H7 (cell line): Measurements from ENCODE around the gene GABARAP. TPM values are rescaled to one million over a fixed set of nuclear protein-coding genes. Genes with fewer than 3 reads are reported as not detected.
A peak's percentile ranks its signal among the peaks of the same experiment; 100 is the strongest.

Source experiments
- DNase-seq: peaks from one replicate; pipeline ENCODE4 v3.0.0; 2012
- H3K27me3 ChIP-seq: 2 replicates; pipeline ENCODE4 v1.6.0; 2011; ENCODE audit warnings: mild to moderate bottlenecking, low read length; ENCODE audit not compliant: control insufficient read depth, insufficient read depth
- H3K36me3 ChIP-seq: replicated peaks from 2 replicates; pipeline ENCODE4 v1.5.1; 2011; ENCODE audit warnings: low read length; ENCODE audit not compliant: control insufficient read depth, insufficient read depth
- H3K4me3 ChIP-seq: 2 replicates; pipeline ENCODE4 v1.5.1; 2011; ENCODE audit warnings: low read depth, mild to moderate bottlenecking, control low read depth, low read length, moderate library complexity; ENCODE audit not compliant: insufficient read depth
- total RNA-seq: library from RNA; depleted of rRNA; stranded (reverse); fragments of >200 nt; shearing (Covaris generic); gene quantifications from 2 replicates; pipeline ENCODE4 v1.2.3, GENCODE V29; 2014

GABARAP gene
- total RNA-seq, 1 experiment from 2014 or later, result 231 TPM

DNA sequence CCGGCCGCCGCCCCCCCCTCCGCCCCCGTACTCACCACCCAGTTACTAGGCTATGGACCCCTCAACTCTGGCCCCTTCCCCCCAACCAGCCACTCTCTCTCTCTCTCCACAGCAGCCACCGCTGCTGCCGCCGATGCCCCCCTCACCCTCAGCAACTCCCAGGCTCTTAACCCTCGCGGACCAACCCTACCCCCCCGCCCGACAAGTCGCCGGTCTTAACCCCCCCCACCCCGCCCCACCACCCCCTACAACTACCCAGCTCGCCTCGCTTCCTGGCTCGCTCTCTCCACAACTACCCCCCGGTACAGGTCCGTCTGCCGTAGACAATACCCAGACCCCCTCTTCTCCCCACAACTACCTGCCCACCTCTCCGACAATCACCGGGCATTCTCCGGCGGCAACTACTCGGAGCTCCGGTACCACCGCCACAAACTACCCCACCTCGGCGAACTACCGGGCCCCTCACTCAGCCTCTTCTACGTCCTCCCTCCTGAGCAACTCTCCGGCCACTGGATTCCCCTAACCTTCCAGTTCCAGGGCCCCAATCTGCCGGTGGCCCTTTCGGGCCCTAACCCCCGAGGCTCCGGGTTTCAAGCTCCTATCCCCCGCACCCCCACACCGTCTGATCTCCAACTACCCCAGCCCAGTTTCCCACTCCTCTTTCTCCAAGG, 3.7 kb downstream of the GABARAP start:
- DNase-seq, result peak; percentile 91

DNA sequence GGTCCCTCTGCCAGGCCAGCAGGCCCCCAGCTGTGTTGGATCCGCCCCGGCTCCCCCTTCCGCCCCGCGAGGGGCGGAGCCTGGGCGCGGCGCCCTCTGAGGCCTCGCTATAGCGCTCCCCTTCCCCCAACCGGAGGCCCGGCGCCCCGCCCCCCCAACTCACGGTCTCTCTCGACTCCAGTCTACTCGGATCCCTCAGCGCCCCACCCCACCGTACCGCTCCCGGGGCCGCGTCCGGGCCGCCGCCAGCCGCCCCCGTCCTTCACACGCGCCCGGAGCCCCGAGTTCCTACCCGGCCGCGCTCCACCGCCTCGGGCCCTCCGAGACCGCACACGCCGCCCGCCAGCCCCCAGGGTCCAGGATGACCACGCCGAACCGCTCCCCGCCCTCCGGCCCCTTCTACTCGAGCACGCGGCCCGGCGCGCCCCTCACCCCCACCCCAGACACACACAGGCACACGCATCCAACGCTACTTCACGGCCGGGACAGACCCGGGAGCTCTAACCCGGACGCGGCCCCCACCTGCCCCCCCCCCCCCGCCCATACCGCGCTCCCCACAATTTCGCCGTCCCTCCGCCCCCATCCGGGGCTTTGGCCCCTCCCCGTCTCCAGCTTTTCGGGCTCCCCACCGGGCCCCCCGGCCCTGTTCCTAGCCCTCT, 4.4 kb downstream of the GABARAP start:
- Histone ChIP-seq H3K27me3 (no peaks in the 10 kb centered on the region), H3K4me3 (peak overlapping the region; percentile 94), H3K36me3 (peaks cover 19% of the 10 kb centered on the region)
- peak; percentile 98 for DNase-seq

More for the DNA sequence above, 3.7 kb downstream of the GABARAP start:
- Histone ChIP-seq H3K36me3 (peaks cover 19% of the 10 kb centered on the region), H3K4me3 (peak overlapping the region; percentile 94), H3K27me3 (no peaks in the 10 kb centered on the region)

DNA sequence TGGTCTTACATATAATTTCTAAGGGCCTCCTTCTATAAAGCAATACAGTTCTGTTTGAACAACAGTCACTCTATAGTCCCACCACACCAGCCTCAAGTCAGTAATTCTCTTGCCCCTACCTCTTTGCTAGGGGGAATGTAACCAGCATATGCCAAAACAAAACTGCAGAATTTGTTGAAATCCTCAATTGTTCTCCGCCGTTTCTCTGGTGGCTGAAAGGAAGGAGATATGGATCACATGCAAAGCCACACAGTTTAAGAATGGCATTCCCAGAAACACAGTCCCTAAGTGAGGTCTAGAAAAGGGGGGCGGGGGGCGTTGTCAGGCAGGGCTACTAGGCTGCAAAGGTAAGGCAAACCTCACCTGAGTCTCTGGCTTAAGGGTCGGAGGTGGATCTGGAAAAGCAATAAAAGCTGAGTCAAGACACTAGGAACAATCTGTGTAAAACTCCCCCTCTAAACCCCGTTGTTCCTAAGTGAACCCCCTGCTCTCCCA, 4.9 kb downstream of the GABARAP start:
- peak overlapping the region; percentile 94 for H3K4me3 ChIP-seq
- H3K27me3 ChIP-seq, result no peaks in the 10 kb centered on the region
- DNase-seq, result no peak
- peaks cover 19% of the 10 kb centered on the region for H3K36me3 ChIP-seq

DNA sequence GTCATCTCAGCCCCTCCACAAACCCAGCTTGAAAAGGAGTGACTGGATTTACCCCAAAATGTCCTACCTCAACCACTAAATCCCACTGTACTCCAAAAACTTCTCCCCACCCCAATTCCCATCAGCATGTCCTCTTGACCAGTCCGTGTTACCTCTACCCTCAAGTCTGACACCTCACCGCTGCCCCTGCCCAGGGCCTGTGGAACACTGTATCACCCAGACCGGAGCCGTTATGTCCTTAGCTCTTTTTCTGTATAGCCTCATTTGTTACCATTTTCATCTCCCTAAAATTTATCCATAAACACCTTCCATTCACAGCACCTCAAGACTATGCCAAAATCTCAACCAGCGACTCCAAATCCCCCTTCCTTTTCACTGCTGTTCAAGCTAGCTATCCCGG, 5.4 kb downstream of the GABARAP start:
- Histone ChIP-seq H3K36me3 (peaks cover 19% of the 10 kb centered on the region), H3K4me3 (no peak overlapping the region), H3K27me3 (no peaks in the 10 kb centered on the region)
- DNase-seq, result no peak

DNA sequence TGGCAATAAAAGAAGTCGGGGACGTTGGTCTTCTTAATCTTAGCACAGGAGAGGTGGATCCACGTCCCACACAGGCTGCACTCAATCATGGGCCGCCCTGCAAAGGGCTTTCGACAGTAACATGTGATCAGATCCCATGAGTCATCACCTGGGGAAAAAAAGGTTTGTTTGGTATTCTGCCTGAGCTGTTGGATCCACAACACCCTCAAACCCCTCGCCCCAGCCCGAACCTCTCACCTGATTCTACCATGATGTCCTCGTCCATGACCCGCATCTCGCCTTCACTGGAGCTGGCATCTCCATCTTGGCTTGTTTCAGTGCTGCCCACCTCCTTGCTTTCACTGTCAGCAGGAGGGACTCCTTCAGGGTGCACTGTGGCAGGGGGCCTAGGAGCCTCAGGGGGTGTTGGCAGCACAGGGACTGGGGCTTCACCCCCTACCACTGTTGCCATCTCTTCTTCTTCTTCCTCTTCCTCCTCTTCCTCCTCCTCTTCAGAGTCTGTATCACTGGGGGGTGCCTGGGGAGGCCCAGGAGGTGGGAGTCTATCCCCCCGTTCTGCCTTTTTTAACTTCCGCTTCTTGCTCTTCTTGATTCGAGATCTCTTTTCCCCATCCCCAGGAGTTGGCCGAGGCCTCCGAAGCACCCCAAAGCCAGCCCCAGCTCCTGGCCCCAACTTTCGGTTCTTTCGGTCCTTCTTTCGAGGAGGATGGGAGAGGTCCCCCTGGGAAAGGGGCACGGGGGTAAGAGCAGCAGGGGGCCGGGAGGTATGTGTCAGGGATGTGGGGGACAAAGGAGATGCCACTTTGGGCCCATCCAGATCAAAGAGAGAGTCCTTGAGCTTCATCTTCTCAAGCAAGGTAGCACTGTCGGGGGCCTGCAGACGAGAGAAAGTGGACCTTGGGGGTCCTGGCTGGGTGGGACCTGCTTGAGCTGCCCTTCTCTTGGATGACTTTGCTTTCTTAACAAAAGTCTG, 6.3 kb downstream of the GABARAP start:
- no peak overlapping the region for H3K4me3 ChIP-seq

DNA sequence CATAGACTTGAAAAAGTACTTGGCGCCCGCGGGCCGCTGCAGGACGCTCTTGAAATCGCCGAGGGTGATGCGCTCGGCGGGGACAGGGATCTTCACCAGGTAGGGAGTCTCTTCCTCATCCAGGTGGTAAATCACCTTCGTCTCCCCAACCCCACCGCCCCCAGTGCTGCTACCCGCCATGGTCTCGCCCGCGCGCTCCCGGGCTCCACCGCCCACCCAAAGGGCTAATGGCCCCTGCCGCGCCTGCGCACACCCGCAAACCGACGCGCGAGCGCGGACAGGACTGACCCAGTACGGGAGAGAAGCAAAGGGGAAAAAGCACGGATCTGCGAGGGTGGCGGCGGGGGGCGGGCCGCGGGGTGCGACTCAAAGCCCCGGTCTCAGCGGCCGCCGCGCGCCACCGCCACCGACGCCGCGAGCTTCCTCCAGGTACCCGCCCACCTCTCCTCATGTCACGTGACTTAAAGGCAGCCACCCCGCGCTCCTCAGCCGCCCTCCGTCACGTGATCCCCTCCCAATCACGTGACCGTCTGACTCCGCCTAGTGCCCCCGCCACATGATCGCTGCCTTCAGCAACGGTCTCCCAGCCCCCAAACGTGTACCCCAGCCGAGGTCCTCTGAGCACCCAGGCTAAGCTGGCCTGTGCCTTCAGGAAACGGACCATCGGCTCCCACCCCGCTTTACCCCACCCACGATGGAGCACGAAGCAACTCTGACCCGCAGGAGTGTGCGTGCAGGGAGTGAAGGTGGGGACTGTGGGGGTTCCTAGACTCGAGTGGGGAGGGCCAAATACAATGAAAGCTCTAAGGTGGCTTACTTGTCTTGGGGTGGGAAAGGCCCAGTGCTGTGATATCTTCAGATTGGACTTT, 7.9 kb downstream of the GABARAP start, which contains the start of gene DVL2:
TSS of gene DVL2 (minus strand) at position 435 of the 869 bp plus-strand sequence. CDS start at position 180, 255 bp downstream.
- Histone ChIP-seq H3K27me3 (no peaks in the 10 kb centered on the region), H3K4me3 (peak within 1 kb of the TSS; percentile 81), H3K36me3 (peaks cover 22% of the 10 kb centered on the region)
- DNase-seq, result peak; percentile 99

More for the DNA sequence above, 6.3 kb downstream of the GABARAP start:
- no peak for DNase-seq
- Histone ChIP-seq H3K36me3 (peaks cover 19% of the 10 kb centered on the region), H3K27me3 (no peaks in the 10 kb centered on the region)

DNA sequence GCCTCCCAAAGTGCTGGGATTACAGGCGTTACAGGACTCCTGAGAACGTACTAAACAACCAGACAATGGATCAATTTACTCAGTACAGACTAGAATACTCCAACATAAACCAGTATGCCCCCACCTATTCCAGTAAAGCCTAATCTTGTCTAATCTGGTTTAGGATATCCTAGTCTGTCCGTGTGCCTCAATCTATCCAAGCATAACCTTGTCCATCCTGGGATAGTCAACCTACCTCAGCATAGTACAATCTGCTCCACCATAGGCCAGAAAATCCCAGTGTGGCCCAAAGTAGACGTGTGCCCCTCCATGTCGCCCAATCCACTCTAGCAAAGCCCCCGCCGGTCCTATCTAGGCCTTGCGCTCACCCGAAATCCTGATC, 8.6 kb downstream of the GABARAP start:
- peak; percentile 71 for DNase-seq
- peaks cover 26% of the 10 kb centered on the region for H3K36me3 ChIP-seq

DNA sequence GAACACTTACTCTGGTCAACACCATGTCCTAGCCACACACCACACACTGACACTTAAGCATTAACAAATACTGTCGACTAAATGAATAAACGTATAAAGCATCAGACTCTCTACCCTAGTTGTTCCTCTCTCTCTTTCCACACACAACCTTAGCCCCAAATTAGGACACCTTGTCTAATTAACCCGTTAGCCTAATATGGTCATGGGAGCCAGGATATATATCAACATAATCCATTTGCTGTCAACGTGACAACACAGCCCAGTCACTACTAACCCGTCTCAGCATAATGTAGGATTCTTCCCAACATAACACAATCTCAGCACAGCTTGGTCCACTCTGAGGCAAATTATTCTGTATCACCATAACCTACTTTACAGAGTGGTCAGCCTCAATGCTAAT, 10.1 kb downstream of the GABARAP start:
- Histone ChIP-seq H3K36me3 (peaks cover 35% of the 10 kb centered on the region), H3K27me3 (no peaks in the 10 kb centered on the region), H3K4me3 (no peak overlapping the region)
- DNase-seq, result no peak

More for the DNA sequence above, 8.6 kb downstream of the GABARAP start:
- H3K4me3 ChIP-seq, result peak overlapping the region; percentile 81
- no peaks in the 10 kb centered on the region for H3K27me3 ChIP-seq

DNA sequence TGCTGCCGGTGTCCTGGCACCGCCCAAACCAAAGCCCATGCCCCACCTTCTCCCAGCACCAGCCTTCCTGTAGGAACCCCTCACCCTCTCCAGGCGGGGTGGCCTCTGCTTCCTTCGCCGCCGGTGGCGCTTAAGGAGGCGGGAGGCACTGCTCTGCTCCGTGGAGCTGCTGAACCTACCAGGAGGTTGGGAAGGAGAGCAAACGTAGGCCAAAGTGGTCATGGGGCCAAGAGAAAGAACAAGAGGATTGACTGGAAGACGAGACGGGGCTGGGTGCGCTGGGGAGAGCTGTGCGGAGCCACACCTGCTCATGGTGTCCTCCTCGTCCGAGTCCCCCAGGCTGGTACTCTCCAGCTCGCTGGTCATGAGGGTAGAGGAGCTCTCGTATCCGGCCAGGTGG, 12.7 kb downstream of the GABARAP start:
- Histone ChIP-seq H3K27me3 (no peaks in the 10 kb centered on the region), H3K36me3 (peaks cover 20% of the 10 kb centered on the region), H3K4me3 (no peak overlapping the region)
- DNase-seq, result no peak

DNA sequence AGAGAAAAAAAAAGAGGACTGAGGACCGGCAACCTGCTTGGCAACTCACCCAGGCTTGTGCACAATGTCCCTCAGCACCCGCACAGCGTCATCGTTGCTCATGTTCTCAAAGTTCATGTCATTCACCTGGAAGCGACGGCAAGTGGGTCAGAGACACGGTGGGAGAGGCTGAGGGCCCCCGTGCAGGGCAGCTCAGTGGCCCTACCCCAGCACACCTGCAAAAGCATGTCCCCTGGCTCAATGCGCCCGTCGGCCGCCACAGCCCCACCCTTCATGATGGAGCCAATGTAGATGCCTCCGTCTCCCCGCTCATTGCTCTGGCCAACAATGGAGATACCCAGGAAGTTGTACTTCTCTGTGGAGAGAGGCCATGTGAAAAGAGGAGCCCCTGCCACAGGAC, 13.3 kb downstream of the GABARAP start:
- DNase-seq, result no peak
- Histone ChIP-seq H3K4me3 (no peak overlapping the region), H3K36me3 (peaks cover 24% of the 10 kb centered on the region), H3K27me3 (no peaks in the 10 kb centered on the region)

DNA sequence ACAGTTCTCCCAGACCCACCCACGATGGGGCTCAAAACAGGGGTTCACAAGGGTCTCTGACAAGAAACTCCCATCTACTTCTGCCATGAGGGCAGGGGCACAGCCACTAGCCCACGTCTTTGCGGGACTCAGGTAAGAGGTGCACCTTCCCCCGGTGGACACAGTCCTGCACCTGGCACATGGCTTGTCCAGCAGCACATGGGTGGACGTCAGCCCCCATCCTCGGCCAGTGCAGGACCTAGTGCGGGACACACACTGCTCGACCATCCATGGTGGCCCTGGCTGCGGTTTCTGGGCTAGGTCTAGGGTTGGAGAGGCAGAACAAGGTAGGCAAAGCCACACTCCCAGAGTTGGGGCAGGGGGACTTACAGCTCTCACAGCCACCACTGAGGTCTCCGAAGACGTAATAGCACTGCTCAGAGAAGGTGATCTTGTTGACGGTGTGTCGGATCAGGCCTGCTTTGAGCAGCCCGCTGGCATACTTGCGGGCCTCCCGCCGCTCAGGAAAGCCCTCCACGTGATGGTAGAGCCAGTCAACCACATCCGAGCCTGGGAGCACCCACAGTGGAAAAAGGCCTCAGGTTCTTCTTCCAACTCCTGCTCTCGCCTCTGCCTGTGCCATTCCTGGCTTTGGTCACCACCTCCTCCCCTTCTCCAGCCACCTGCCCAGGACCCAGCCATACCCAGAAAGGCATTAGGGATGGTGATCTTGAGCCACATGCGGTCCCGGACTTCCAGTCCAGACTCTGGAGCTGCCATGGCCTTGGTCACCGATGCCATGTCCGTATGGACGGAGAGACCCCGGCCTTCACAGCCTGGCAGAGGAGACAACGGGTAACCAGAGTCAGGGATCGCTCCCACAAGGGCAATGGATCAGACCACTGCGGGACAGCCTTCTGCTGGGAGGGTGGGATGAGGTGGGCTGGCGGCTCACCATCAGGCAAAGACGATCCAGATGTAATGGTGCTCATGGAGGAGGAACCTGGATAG, 15.2 kb downstream of the GABARAP start:
- DNase-seq, result no peak
- H3K27me3 ChIP-seq, result no peaks in the 10 kb centered on the region
- H3K4me3 ChIP-seq, result no peak overlapping the region
- peaks cover 43% of the 10 kb centered on the region for H3K36me3 ChIP-seq

DNA sequence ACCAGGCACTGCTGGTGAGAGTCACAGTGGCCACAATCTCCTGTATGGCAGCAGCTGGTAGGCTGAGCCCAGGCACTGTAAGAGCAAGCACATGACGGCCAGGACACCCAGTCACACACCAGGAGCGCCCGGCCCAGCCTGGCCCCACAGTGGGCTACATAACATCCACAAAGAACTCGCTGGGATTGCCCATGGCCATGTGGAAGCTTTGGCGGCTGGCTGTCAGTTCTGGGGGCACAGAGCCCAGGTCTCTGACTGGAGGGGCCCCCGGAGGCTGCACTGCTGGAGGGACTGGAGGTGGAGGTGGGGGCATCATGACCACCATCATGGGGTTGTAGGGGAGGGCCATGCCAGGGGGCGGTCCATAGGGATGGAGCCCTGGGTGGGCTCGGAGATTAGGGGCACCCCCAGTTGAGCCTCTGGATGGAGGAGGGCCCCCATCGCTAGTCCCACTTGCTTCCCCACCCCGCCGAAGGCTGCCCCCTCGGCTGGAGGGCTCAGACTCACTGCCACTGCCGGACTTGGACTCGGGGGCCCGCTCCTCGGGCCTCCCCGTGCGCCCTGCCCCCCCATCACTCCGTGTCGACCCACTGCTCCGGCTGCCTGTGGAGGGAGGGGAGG, 16.4 kb downstream of the GABARAP start:
- no peak for DNase-seq
- H3K36me3 ChIP-seq, result peaks cover 52% of the 10 kb centered on the region
- H3K27me3 ChIP-seq, result no peaks in the 10 kb centered on the region
- no peak overlapping the region for H3K4me3 ChIP-seq
